Measurements from ENCODE around the gene PIMREG.

DNA sequence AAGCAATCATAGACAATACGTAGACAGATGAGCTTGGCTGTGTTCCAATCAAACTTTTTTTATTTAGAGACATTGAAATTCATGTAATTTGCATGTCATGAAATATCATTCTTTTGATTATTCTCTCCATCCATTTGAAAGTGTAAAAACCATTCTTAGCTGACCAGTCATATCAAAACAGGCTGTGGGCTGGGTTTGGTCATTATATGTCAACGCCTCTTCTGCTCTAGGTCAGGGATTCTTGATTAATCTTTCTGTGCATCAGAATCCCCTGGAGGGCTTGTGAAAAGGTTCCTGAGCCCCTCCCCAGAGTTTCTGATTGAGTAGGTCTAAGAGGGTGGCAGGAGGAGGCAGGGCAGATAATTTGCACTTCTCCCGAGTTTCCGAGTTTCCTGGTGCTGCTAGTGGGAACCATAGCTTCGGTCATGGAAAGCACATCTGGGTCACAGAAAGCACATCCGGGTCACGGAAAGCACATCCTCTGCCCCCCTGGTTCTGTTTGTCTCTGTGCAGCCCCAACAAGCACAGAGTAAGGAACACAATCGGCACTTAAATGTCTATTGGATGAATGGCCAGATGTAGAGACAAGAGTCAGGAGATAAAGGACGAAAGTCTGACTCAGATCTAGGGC lies 16.4 kb downstream of the PIMREG start:
- TF ChIP-seq POLR2AphosphoS5 (IDR thresholded peaks at IDR 0.05) (no peak), CTCF (IDR thresholded peaks at IDR 0.05; ENCODE audit: poor library complexity, severe bottlenecking) (no peak), EP300 (conservative IDR thresholded peaks at IDR 0.05; ENCODE audit: poor library complexity, severe bottlenecking) (no peak), MXI1 (conservative IDR thresholded peaks at IDR 0.05; ENCODE audit: poor library complexity, severe bottlenecking) (no peak), EZH2 (IDR thresholded peaks at IDR 0.05; ENCODE audit: borderline replicate concordance, insufficient read depth, low read length, poor library complexity, severe bottlenecking) (no peak), REST (IDR thresholded peaks at IDR 0.05; ENCODE audit: borderline replicate concordance) (no peak), RAD21 (conservative IDR thresholded peaks at IDR 0.05) (no peak), TAF1 (IDR thresholded peaks at IDR 0.05; ENCODE audit: low read depth) (no peak)

Measured in neural cell (in vitro differentiated cells).